K562 (cell line): Measurements from ENCODE around the gene PTGR3. TPM values are rescaled to one million over a fixed set of nuclear protein-coding genes. Genes with fewer than 3 reads are reported as not detected.

ENCODE experiments used
- ATAC-seq: fragments of 200-7000 bp; cut with Tn5 transposase; 3 replicates; pipeline ENCODE4 v1.9.1; 2020; ENCODE audit warnings: moderate library complexity
- BruUV-seq: library from RNA; stranded (reverse); fragments of 400-500 nt; replicated peaks from 2 replicates; lab custom pipeline; 2021; lab: Mats Ljungman, UMichigan
- CTCF ChIA-PET: fragments of 300-600 bp; formaldehyde crosslinking; extraction: SDS; loops from one replicate; lab custom pipeline; 2021; ENCODE audit warnings: low intra/inter-chr PET ratio; lab: Yijun Ruan, JAX
- POLR2A ChIA-PET: fragments of 300-600, 350-650 bp; sonication (Branson Sonifier 250); formaldehyde crosslinking; extraction: SDS; loops from one replicate; lab custom pipeline; 2021; ENCODE audit warnings: antibody characterized with exemption, inconsistent platforms; lab: Yijun Ruan, JAX
- DNase-seq, 4 experiments: peaks; one replicate each; pipeline versions ENCODE4 v3.0.0 to v3.0.0-alpha.2; 2011 to 2018; ENCODE audit warnings: low spot score in 3 of 4, mixed read lengths in 3 of 4; ENCODE audit errors: extremely low read depth in 1 of 4
- FAIRE-seq: peaks from 2 replicates; lab custom pipeline; 2011; peaks lifted over from hg19 to GRCh38; lab: Jason Lieb, UNC
- H2AFZ ChIP-seq: 2 replicates; pipeline ENCODE4 v1.6.0; 2011; ENCODE audit warnings: low read depth, low read length, control low read depth, inconsistent platforms
- H3K27ac ChIP-seq: fragments of 200-600 bp; 3 replicates; pipeline ENCODE4 v1.8.0; 2011; ENCODE audit warnings: low read depth, mild to moderate bottlenecking, control low read depth, inconsistent platforms, low read length, moderate library complexity, mixed read lengths; ENCODE audit errors: extremely low read depth
- H3K27me3 ChIP-seq, 2 experiments: fragments of 300-600 bp in 1 of 2; 2 replicates in 1 of 2; 3 replicates in 1 of 2; pipeline versions ENCODE4 v1.6.0 to v1.8.0; 2011; ENCODE audit warnings: inconsistent platforms in 2 of 2, low read length in 2 of 2, mild to moderate bottlenecking in 1 of 2, mixed read lengths in 1 of 2, moderate library complexity in 1 of 2; ENCODE audit not compliant: control insufficient read depth in 2 of 2, insufficient read depth in 2 of 2
- H3K36me3 ChIP-seq: fragments of 300-600 bp; 3 replicates; pipeline ENCODE4 v1.8.0; 2011; ENCODE audit warnings: mild to moderate bottlenecking, low read length, inconsistent platforms; ENCODE audit not compliant: control insufficient read depth, insufficient read depth
- H3K4me1 ChIP-seq, 2 experiments: fragments of 200-600 bp in 1 of 2; replicated peaks in 1 of 2; 2 replicates in 1 of 2; 3 replicates in 1 of 2; pipeline versions ENCODE4 v1.5.1 to v1.8.0; 2011; ENCODE audit warnings: inconsistent platforms in 2 of 2, low read length in 2 of 2, mild to moderate bottlenecking in 1 of 2, mixed read lengths in 1 of 2, moderate library complexity in 1 of 2; ENCODE audit not compliant: control insufficient read depth in 2 of 2, insufficient read depth in 2 of 2
- H3K4me2 ChIP-seq: 2 replicates; pipeline ENCODE4 v1.6.1; 2011; ENCODE audit warnings: low read length, control low read depth, inconsistent platforms, mixed read lengths; ENCODE audit not compliant: insufficient read depth
- H3K4me3 ChIP-seq: fragments of 200-600 bp; sonication (generic), shearing (Covaris generic); 2 replicates; pipeline ENCODE4 v1.5.1; 2016; ENCODE audit warnings: control low read depth, inconsistent platforms
- H3K79me2 ChIP-seq: fragments of 200-600 bp; 3 replicates; pipeline ENCODE4 v1.8.0; 2011; ENCODE audit warnings: low read length, inconsistent platforms; ENCODE audit not compliant: control insufficient read depth, insufficient read depth
- H3K9ac ChIP-seq, 2 experiments: 2 replicates each; pipeline versions ENCODE4 v1.6.0 to v1.6.1; 2011; ENCODE audit warnings: low read depth in 2 of 2, low read length in 2 of 2, control low read depth in 1 of 2, inconsistent platforms in 1 of 2, mild to moderate bottlenecking in 1 of 2, mixed read lengths in 1 of 2; ENCODE audit not compliant: insufficient read depth in 1 of 2
- H3K9me1 ChIP-seq: one replicate; pipeline ENCODE4 v1.6.0; 2011; ENCODE audit warnings: inconsistent platforms, mild to moderate bottlenecking, low read length, moderate library complexity; ENCODE audit not compliant: control insufficient read depth, insufficient read depth
- H3K9me3 ChIP-seq: replicated peaks from 2 replicates; pipeline ENCODE4 v1.5.1; 2011; ENCODE audit warnings: low read depth, low read length, inconsistent platforms; ENCODE audit not compliant: control insufficient read depth, insufficient read depth
- H4K20me1 ChIP-seq: replicated peaks from 2 replicates; pipeline ENCODE4 v1.6.1; 2011; ENCODE audit warnings: low read length, inconsistent platforms, mixed read lengths; ENCODE audit not compliant: control insufficient read depth, insufficient read depth
- BHLHE40 ChIP-seq: IDR thresholded peaks from 2 replicates; pipeline ENCODE4 v1.6.1; 2011; ENCODE audit warnings: low read length, improper control_type of control experiment
- ETV6 ChIP-seq, 3 experiments: fragments of 150-350 bp in 1 of 3; sonication (generic) in 1 of 3; formaldehyde crosslinking in 1 of 3; IDR thresholded peaks; 2 replicates each; pipeline versions ENCODE4 v1.6.1 to v1.8.0; 2014 to 2022; ENCODE audit warnings: borderline replicate concordance in 2 of 3, low read depth in 2 of 3, antibody characterized with exemption in 1 of 3, low read length in 1 of 3, mild to moderate bottlenecking in 1 of 3, missing genetic modification reagents in 1 of 3
- HDAC1 ChIP-seq, 2 experiments: fragments of 450-650 bp; IDR thresholded peaks; 2 replicates each; pipeline ENCODE4 v1.6.1; 2016 to 2017; ENCODE audit warnings: inconsistent platforms in 1 of 2, mild to moderate bottlenecking in 1 of 2, moderate library complexity in 1 of 2
- IRF2 ChIP-seq: sonication (generic); formaldehyde crosslinking; IDR thresholded peaks from 2 replicates; pipeline ENCODE4 v1.8.1; 2022; ENCODE audit warnings: mild to moderate bottlenecking, missing genetic modification reagents
- KLF16 ChIP-seq: IDR thresholded peaks from 2 replicates; pipeline ENCODE4 v1.6.1; 2016; ENCODE audit warnings: antibody characterized with exemption
- TCF7 ChIP-seq: sonication (generic); IDR thresholded peaks from 2 replicates; pipeline ENCODE4 v1.6.1; 2016; ENCODE audit warnings: antibody characterized with exemption, borderline replicate concordance
- TCFL5 ChIP-seq: fragments of 250-450 bp; sonication (Bioruptor Pico); conservative IDR thresholded peaks from 2 replicates; pipeline ENCODE4 v1.6.1; 2021; ENCODE audit warnings: mild to moderate bottlenecking, moderate library complexity, matching md5 sums
- TOE1 ChIP-seq, 2 experiments: fragments of 450-650 bp in 1 of 2; sonication (generic) in 1 of 2; formaldehyde crosslinking in 1 of 2; IDR thresholded peaks; 2 replicates each; pipeline versions ENCODE4 v1.7.1 to v1.8.0; 2016 to 2022; ENCODE audit warnings: borderline replicate concordance in 2 of 2, mild to moderate bottlenecking in 2 of 2, antibody characterized with exemption in 1 of 2, inconsistent platforms in 1 of 2, low read depth in 1 of 2, missing genetic modification reagents in 1 of 2, moderate library complexity in 1 of 2
- WGBS: fragments of 100-300 bp; shearing (Covaris generic); methylation state at CpG from one replicate; pipeline ENCODE4 v1.1.6; 2016; ENCODE audit warnings: low coverage, mixed read lengths; ENCODE audit not compliant: insufficient coverage; ENCODE audit errors: missing lambda C conversion rate; 5-methylcytosine and 5-hydroxymethylcytosine counted together
- in situ Hi-C: fragments of 300-500 bp; cut with MboI; formaldehyde crosslinking; loops from 4 replicates; pipeline ENCODE4 v1.15.0; 2018; ENCODE audit warnings: inconsistent platforms, mixed read lengths
- intact Hi-C: fragments of 100-400 bp; cut with micrococcal nuclease; formaldehyde crosslinking; loops from 2 replicates; pipeline ENCODE4 v1.14.2; 2022
- polyA plus RNA-seq, 8 experiments: library from polyadenylated mRNA; depleted of rRNA in 4 of 8; stranded (reverse) in 5 of 8; unstranded in 3 of 8; fragments of >200 nt; fragmentation: Nextera tagmentation in 2 of 8; fragmentation: Illumina TruSeq in 1 of 8; extraction: Ambion mirVana in 2 of 8; extraction: Trizol in 1 of 8; gene quantifications; 2 replicates each; pipeline versions ENCODE4 v1.2.1 to v1.2.3, GENCODE V29; 2011 to 2014; ENCODE audit warnings: inconsistent platforms in 1 of 8, missing spikeins in 1 of 8
- total RNA-seq, 7 experiments: library from RNA; depleted of rRNA in 6 of 7; stranded (reverse); fragments of >200 nt in 6 of 7; fragmentation: Illumina TruSeq in 2 of 7; extraction: Trizol in 2 of 7; gene quantifications; 2 replicates each; pipeline versions ENCODE4 v1.2.1 to v1.2.3, GENCODE V29; 2011 to 2021; ENCODE audit warnings: low replicate concordance in 1 of 7
- TF ChIP-seq, protein P1 (sequence below): sonication (generic); formaldehyde crosslinking; IDR thresholded peaks from 2 replicates; pipeline ENCODE4 v1.8.0; 2022; ENCODE audit warnings: mild to moderate bottlenecking, missing genetic modification reagents
- TF ChIP-seq, protein P2 (sequence below): IDR thresholded peaks from 3 replicates; pipeline ENCODE4 v1.6.1; 2011; ENCODE audit warnings: borderline replicate concordance, mild to moderate bottlenecking; ENCODE audit not compliant: insufficient read length, insufficient read depth
- TF ChIP-seq, protein P3 (sequence below): fragments of 450-650 bp; conservative IDR thresholded peaks from 2 replicates; pipeline ENCODE4 v1.6.1; 2016; ENCODE audit warnings: missing genetic modification characterization, low read depth, mild to moderate bottlenecking, control low read depth, missing compliant biosample characterization

The PTGR3 gene
- total and polyA plus RNA-seq, 9 of the 15 experiments (the other 6 are each of a cell fraction or from before 2014, with no cell fraction given), result 4.1 to 32.3 (median 15.3) TPM

DNA sequence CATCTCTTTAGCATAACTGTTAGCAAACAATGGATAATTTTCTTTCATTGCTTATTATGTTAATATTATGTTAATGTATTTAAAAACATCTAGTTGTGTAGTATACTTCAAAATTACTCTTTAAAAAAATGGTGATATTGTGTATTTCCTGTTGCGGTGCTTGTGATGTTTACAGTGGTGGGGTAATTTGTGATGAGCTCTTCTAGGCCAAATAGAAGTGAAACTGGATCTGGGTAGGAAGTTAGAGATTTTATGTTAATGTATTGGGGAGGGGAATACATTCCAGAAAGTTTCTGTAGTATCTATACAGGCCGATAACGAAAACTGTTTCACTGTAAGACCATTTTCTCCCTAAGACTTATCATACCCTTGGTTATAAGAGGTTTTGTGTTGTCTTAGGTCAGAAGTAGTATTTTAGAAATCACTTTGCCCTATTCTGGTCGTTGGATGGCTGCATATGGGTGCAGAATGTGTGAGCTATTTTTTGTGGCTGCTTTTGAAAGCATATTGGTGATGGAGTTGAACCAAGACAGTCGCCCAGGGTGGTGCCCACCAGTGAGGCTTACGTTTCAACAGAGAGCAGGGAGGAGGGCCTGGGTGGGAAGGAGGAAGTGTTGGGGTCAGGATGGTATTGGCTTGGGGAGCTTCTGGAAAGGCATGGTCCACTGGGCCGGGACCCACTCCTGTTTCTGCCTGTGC is 7.4 kb upstream of the PTGR3 start:
- H4K20me1 ChIP-seq, result no peaks in the 10 kb centered on the region
- ATAC-seq (no peak), FAIRE-seq (no peak), DNase-seq (no peak)
- TF ChIP-seq, protein P1, sequence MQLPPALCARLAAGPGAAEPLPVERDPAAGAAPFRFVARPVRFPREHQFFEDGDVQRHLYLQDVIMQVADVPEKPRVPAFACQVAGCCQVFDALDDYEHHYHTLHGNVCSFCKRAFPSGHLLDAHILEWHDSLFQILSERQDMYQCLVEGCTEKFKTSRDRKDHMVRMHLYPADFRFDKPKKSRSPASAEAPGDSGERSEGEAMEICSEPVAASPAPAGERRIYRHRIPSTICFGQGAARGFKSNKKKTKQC, result no peak
- TF ChIP-seq ETV6 (IDR thresholded peaks at IDR 0.05; ENCODE audit: borderline replicate concordance in 1 of 2, low read depth in 2 of 2, low read length in 1 of 2) (no peak), ETV6 (CRISPR knock-in tag; IDR thresholded peaks at IDR 0.05; ENCODE audit: borderline replicate concordance) (no peak), IRF2 (CRISPR knock-in tag) (no peak), BHLHE40 (no peak), TCF7 (no peak), TCFL5 (CRISPR knock-in tag) (no peak), HDAC1 (IDR thresholded peaks at IDR 0.05) (no peak), TOE1 (IDR thresholded peaks at IDR 0.05; ENCODE audit: borderline replicate concordance) (no peak), TOE1 (CRISPR knock-in tag; IDR thresholded peaks at IDR 0.05; ENCODE audit: borderline replicate concordance, low read depth) (no peak), KLF16 (no peak)
- TF ChIP-seq, protein P2, sequence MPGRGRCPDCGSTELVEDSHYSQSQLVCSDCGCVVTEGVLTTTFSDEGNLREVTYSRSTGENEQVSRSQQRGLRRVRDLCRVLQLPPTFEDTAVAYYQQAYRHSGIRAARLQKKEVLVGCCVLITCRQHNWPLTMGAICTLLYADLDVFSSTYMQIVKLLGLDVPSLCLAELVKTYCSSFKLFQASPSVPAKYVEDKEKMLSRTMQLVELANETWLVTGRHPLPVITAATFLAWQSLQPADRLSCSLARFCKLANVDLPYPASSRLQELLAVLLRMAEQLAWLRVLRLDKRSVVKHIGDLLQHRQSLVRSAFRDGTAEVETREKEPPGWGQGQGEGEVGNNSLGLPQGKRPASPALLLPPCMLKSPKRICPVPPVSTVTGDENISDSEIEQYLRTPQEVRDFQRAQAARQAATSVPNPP, result no peak
- TF ChIP-seq, protein P3, sequence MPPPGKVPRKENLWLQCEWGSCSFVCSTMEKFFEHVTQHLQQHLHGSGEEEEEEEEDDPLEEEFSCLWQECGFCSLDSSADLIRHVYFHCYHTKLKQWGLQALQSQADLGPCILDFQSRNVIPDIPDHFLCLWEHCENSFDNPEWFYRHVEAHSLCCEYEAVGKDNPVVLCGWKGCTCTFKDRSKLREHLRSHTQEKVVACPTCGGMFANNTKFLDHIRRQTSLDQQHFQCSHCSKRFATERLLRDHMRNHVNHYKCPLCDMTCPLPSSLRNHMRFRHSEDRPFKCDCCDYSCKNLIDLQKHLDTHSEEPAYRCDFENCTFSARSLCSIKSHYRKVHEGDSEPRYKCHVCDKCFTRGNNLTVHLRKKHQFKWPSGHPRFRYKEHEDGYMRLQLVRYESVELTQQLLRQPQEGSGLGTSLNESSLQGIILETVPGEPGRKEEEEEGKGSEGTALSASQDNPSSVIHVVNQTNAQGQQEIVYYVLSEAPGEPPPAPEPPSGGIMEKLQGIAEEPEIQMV (tag), result no peak
- in situ Hi-C loops (no loop called here), intact Hi-C loops (no loop called here)
- WGBS, result 72% methylated on average over 7 of the region's 7 CpGs
- H3K27ac ChIP-seq, result no peak overlapping the region
- no peak overlapping the region for H3K4me3 ChIP-seq
- H3K9me3 ChIP-seq, result no peaks in the 10 kb centered on the region
- no TSS peak for BruUV-seq
- no peaks in the 10 kb centered on the region for H3K36me3 ChIP-seq
- ChIA-PET CTCF (no interaction called here), POLR2A (interaction anchor here (1.0 kb wide), 1 partner anchor 9 kb away, joined by 4 read pairs; no protein-coding TSS in a partner anchor)
- H3K4me2 ChIP-seq, result no peak overlapping the region
- H3K79me2 ChIP-seq, result peaks cover 10% of the 10 kb centered on the region; the same call in 2 of the 3 replicates
- no peak overlapping the region; a peak in 1 of 4 replicates for H3K9ac ChIP-seq
- H3K27me3 ChIP-seq, result no peaks in the 10 kb centered on the region
- H3K9me1 ChIP-seq, result no peaks in the 10 kb centered on the region
- peaks cover 11 to 15% of the 10 kb centered on the region in 2 experiments; a peak in 4 of 5 replicates for H3K4me1 ChIP-seq
- no peak overlapping the region for H2AFZ ChIP-seq
